Hematopoietic multipotent progenitor cell treated with erythropoietin and hydrocortisone succinate and interleukin-3 and kit ligand, for 17 days (in vitro differentiated cells): Measurements from ENCODE around the gene SMAD6.

Experiments
- DNase-seq: peaks from one replicate; pipeline ENCODE4 v3.0.0-alpha.2; 2015; ENCODE audit warnings: low spot score

SMAD6 gene

DNA sequence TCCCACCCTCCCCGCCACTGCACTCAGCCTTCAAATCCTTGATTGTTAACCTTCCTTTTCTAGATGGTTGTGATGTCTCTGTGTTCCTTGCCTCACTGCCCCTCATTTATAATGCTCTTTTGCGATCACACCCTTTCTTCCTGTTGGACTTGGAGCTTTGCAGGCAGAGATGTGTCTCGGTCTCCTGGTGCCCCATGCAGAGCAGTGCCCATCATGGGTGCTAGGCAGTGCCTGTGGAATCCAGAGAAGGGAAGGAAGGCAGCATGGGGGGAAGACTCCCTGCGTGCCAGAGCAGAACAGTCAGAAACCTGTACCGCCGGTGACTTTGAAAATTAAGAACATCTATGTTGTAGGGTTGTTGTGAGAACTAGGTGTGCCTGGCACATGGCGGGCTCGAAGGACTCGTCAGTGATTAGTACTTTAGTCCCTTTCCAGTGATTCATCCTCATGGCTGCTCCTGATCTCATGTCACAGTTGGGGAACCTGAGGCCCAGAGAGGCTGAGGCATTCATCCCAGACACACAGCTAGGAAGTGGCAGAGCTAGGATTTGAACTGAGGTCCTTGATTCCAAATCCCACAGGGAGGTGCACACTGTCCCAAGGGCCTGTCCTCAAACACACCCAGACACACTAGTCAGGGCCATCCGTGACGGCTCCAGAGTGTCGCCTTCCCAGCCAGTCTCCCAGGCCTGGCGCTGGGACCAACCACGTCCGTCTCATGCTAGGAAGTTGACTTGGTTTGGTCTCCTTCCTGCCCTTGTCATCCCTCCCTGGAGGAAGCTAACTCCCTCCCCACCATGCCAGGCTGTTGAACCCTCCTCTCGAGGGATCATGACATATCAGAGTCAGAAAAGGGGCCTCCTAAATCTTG lies 58.3 kb downstream of the SMAD6 start:
- DNase-seq, result no peak

DNA sequence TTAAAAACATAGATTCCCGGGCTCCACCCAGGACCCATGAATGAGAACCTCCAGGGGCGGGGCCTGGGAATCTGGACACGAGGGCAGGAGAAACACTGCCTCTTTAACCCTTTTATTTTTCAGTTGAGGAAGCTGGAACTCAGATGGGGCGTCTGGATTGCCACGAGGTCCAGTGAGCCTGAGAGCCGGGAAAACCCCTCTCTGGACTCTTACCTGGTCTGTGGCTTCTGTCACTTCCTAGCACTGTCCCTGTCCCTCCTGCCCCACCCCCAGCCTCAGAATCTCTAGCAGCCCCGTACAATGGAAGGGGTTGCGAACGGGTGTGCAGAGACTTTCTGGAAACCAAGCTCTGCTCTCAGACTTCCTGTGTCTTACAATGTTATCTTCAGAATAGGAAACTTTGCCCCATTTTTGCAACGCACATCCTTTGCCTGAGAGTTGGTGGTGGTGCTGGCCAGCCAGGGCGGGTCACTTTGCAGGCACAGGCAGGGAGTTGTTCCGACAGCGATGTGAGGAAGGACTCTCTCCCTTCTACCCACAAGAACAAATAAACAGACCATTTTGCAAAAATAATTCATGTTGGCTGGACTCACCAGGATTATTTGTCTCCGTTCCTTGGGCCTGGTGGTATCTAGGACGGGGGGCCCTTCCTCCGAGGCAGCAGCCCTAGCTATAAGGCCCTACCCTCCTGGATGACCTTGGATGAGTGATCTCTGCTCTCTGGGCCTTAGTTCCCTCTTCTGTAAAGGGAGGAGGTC lies 59.1 kb downstream of the SMAD6 start:
- no peak for DNase-seq

GRCh38 chr15:66761726-66762595 lies 59.9 kb downstream of the SMAD6 start:
- no peak for DNase-seq

- DNase-seq, result no peak
Observed at GRCh38 chr15:66763186-66764071, 61.4 kb downstream of the SMAD6 start.

DNA sequence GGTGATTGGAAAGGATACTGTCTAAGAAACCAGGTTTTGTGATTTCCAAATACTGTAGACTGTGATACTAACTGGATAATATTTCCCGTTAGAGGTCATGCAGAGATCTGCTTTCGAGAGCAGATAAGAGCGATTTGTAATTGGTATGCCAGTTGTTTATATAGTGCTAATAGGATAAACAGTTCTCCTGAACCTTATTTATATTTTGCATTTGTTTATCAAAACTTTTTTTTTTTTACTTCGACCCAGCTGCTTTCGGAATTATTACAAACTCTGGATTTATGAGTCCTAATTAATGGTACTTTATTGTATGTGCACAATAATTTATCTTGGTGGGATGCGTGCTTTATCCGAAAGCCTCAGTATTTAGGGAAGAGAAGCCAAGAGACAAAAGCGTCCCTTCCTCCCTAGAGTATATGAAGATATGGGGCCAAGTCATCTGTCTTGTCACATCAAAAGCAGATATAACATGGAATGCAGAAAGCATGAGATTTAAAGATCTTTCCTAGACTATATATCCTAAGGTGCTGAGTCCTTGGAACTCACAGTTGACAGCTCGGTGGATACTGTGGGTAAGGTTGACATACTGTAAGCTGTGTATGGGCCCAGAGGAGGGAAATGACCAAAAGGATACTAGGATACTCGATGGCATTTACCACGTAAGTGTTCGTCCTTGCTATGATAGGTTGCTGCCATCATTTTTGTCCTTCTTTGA lies 62.2 kb downstream of the SMAD6 start:
- no peak for DNase-seq

DNA sequence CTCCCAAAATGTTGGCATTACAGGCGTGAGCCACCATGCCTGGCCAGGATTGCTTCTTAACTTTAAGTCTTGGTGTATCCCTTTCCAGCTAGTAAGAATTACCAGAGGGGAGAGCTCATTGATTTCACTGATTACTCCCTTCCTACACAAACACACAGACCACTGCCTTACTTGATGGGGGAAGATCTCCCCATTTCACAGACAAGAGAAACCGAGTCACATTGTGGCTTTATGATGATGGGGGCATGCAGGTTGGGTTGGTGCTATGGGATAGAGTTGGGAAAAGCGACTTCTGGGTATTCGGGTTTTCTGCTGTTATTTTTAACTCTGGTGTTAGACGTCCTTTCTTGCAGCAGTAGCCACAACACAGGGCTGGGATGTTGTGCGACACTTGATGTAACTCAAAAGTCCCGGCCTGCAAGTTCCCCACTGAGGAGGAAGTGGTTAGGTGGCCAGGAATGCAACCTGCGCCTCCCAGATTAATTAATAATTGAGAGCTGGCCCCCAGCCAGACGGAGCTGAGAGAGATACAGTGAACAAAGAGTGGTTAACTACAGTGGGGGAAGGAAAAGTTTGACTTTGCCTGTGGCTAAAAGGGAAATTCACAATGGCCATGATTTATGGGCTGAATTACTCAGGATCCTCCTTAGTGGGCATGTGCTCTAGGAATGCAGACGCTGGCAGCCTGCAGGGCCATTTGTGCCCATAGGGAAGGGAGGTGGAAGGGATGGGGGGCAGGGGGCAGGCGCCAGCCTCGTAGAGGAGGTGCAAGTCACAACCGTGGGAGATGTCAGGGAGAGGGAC lies 63.6 kb downstream of the SMAD6 start:
- no peak for DNase-seq

DNA sequence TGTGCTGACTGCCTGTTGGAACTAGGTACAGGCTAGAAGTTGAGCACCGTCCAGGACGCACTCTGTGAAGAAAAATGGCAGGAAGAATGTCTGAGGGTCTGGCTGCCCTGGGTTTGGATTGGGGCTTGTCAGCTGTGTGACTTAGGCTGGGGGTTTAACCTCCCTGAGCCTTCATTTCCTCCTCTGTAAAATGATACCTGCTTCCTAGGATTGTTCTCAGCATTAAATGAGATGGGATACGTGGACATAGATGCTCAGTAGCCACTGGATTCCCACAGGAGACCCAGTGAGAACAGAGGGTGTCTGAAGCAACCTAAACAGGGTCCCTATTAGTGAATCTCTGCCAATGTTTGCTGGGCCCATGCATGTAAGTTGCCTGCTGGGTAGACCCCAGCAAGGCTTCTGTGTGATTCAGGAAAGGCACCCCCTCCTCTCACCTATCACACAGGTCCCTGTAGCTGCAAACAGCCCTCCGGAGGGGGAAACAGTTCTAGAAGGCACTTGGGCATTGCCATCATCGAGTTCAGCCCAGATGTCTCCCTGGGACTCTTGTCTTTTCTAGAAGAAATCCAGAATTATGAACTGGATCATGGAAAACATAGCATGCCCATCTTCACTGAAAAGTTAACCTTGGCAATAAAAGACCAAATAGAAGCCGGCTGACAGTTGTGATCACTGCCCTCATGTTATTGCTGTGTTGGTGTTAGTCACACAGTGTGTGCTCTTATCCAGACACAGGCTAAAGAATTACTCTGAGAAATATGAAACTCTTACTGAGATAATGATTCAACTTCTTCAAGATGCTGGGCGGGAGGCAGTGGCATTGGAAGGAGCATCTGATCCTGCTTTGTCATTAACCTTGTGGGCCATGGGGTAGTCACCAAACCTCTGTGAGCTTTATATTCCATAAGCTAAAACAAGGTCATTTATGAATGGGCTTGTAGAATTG lies 64.5 kb downstream of the SMAD6 start:
- no peak for DNase-seq

- DNase-seq, result no peak
Observed at GRCh38 chr15:66767240-66767659, 65.2 kb downstream of the SMAD6 start.

GRCh38 chr15:66768987-66769386 lies 67.0 kb downstream of the SMAD6 start:
- DNase-seq, result no peak

- DNase-seq, result no peak
Observed at GRCh38 chr15:66770518-66771350, 68.7 kb downstream of the SMAD6 start.

GRCh38 chr15:66771351-66771650 lies 69.3 kb downstream of the SMAD6 start:
- DNase-seq, result no peak

GRCh38 chr15:66772604-66773128 lies 70.6 kb downstream of the SMAD6 start:
- DNase-seq, result no peak

GRCh38 chr15:66773129-66773873 lies 71.3 kb downstream of the SMAD6 start:
- DNase-seq, result no peak

DNA sequence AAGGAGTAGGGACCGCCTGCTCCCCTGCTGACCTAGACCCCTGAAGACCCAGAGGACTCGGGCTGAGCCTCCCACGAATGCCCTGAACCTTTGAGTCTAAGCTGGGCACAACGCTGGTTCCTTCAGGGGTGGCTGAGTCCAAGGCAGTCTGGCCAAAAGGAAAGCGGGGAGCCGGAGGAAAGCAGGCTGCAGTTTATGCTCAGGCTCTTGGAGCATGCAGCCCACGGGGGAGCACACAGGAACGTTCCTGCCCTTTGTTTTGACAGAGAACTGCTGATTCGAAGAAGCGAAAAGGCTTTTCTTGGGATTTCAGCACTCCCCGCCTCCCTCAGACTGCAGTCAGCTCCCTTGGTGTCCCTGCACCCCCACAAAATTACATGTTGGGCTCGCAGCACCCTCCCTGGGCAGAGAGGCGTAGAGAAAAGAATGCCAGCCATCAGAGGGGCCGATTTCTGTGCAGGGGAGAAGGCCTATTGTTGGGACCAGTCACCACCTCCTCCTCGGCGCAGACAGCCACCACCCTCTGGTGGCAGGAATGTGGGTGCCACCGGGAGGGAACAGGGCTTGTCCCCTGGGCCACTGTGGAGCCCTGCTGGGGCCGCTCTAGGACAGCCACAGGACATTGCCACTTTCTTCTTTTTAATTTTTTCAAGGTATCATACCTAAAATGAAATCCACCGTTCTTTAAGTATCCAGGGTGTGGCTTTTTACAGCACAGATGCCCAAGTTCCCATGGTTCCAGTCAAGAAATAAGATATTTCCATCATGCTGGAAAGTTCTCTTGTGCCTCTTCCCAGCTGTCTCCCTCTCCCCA lies 72.2 kb downstream of the SMAD6 start:
- DNase-seq, result peak; percentile 44

DNA sequence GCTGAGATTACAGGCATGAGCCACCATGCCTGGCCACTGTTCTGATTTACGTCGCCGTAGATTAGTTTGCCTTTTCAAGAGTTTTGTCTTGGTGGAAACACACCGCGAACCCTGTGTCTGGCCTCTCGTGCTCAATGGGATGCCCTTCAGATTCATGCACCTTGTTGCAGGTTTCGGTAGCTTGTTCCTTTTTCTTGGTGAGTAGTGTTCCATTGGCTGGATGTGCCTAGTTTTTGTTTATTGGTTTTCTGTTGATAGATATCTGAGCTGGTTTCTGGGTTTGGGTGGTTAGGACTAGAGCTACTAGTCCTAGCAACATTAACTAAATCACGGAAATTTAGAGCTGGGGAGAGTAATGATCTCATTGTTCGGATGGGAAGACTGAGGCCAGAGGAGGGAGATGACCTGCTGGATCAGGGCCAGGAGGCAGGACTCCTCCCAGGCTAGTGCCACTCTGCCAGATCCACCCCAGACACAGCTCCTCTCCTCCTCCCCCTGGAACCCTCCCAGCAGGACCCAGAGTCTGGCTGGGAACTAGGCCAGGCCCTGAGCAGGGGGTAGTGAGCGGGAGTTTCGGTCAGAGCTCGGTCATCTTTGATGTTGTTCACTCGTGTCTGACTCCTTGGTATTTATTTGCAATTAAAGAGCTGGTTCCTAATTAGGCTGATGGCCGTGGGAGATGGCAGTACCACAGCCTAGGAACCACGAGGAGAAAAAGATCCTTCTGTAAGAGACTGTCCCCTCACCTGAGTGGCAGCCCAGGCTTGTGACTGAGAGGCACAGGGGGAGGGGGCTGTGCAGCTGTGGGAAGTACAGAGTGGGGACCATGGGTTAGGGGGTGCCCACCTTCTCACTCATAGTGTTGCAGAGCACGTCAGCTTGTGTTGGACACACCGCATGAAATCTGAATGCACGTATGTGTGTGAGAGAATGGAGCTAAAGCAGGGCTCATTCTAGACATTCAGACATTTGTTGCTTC lies 73.4 kb downstream of the SMAD6 start:
- DNase-seq, result no peak
